T-helper 17 cell (primary cell): ENCODE data around the gene ZNF45. TPM values are rescaled to one million over a fixed set of nuclear protein-coding genes. Genes with fewer than 3 reads are reported as not detected.
A peak's percentile ranks its signal among the peaks of the same experiment; 100 is the strongest.

Experiments
- ATAC-seq: fragments of 150-1000 bp; cut with Tn5 transposase; 2 replicates; pipeline ENCODE4 v1.10.0; 2021; ENCODE audit warnings: mild to moderate bottlenecking, moderate library complexity
- DNase-seq, 3 donors: peaks; one replicate each; pipeline versions ENCODE4 v3.0.0 to v3.0.0-alpha.2; 2020 to 2021
- H3K9me3 ChIP-seq: one replicate; pipeline ENCODE4 v1.7.0; 2013; ENCODE audit warnings: low read length, mild to moderate bottlenecking; ENCODE audit not compliant: control insufficient read depth, poor library complexity, severe bottlenecking
- H3K27ac Mint-ChIP-seq: one replicate; pipeline ENCODE4 v1.8.0; 2022; ENCODE audit warnings: mild to moderate bottlenecking, moderate library complexity, mixed read lengths
- H3K27me3 Mint-ChIP-seq: one replicate; pipeline ENCODE4 v1.8.0; 2022; ENCODE audit warnings: mixed read lengths
- H3K36me3 Mint-ChIP-seq: one replicate; pipeline ENCODE4 v1.8.0; 2022; ENCODE audit warnings: low read depth, mixed read lengths
- H3K4me1 Mint-ChIP-seq: one replicate; pipeline ENCODE4 v1.8.0; 2022; ENCODE audit warnings: mild to moderate bottlenecking, mixed read lengths
- H3K4me3 Mint-ChIP-seq: one replicate; pipeline ENCODE4 v1.8.0; 2022; ENCODE audit warnings: mild to moderate bottlenecking, moderate library complexity, mixed read lengths
- total RNA-seq, 4 donors: library from RNA in 2 of 4; stranded (reverse) in 2 of 4; gene quantifications; one replicate each; pipeline ENCODE4 v1.2.3 and lab custom pipeline; 2022 to 2026

Gene ZNF45
- total RNA-seq, 2 donors from 2014 or later, result 7.1 to 11.0 TPM

GRCh38 chr19:43941209-43941608, 6.1 kb upstream of the ZNF45 start:
- Mint-ChIP-seq H3K4me1 (no peaks in the 10 kb centered on the region), H3K4me3 (no peak overlapping the region), H3K27ac (no peak overlapping the region), H3K27me3 (no peaks in the 10 kb centered on the region), H3K36me3 (peaks cover 3% of the 10 kb centered on the region)
- no peak for DNase-seq
- ATAC-seq, result no peak
- H3K9me3 ChIP-seq, result no peaks in the 10 kb centered on the region

DNA sequence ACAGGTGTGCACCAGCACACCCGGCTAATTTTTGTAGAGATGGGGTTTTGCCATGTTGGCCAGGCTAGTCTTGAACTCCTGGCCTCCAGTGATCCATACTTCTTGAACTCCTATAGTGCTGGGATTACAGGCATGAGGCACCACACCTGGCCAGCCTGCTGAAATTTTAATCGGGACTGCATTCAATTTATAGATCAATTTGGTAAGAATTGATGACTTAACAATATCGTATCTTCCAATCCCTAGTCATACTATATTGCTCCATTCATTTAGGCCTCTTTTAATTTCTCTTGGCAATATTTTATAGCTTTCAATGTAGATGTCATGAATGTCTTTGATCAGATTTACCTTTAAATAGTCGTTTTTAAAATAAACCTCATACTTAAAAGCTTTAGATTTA, 5.6 kb upstream of the ZNF45 start:
- ATAC-seq (no peak), DNase-seq (no peak)
- Mint-ChIP-seq H3K4me3 (no peak overlapping the region), H3K36me3 (no peaks in the 10 kb centered on the region), H3K27ac (no peak overlapping the region), H3K4me1 (no peaks in the 10 kb centered on the region), H3K27me3 (no peaks in the 10 kb centered on the region)
- no peaks in the 10 kb centered on the region for H3K9me3 ChIP-seq

GRCh38 chr19:43939557-43940260, 4.6 kb upstream of the ZNF45 start:
- Mint-ChIP-seq H3K27me3 (no peaks in the 10 kb centered on the region), H3K4me1 (no peaks in the 10 kb centered on the region), H3K36me3 (no peaks in the 10 kb centered on the region), H3K27ac (no peak overlapping the region), H3K4me3 (no peak overlapping the region)
- H3K9me3 ChIP-seq, result no peaks in the 10 kb centered on the region
- no peak for DNase-seq
- ATAC-seq, result no peak

- ATAC-seq, result no peak
- no peak overlapping the region for H3K27ac Mint-ChIP-seq
- no peaks in the 10 kb centered on the region for H3K9me3 ChIP-seq
- no peak overlapping the region for H3K4me3 Mint-ChIP-seq
- peaks cover 11% of the 10 kb centered on the region for H3K4me1 Mint-ChIP-seq
- no peaks in the 10 kb centered on the region for H3K27me3 Mint-ChIP-seq
- DNase-seq, result no peak
- H3K36me3 Mint-ChIP-seq, result no peaks in the 10 kb centered on the region
Measured at GRCh38 chr19:43936188-43936587, 1.1 kb upstream of the ZNF45 start.

GRCh38 chr19:43934055-43934984, 762 bp downstream of the ZNF45 start:
- H3K4me3 Mint-ChIP-seq, result peak overlapping the region; percentile 93
- no peak for ATAC-seq
- peaks cover 11% of the 10 kb centered on the region for H3K4me1 Mint-ChIP-seq
- peak overlapping the region; percentile 91 for H3K27ac Mint-ChIP-seq
- no peaks in the 10 kb centered on the region for H3K9me3 ChIP-seq
- no peak for DNase-seq
- no peaks in the 10 kb centered on the region for H3K27me3 Mint-ChIP-seq
- peaks cover 2% of the 10 kb centered on the region for H3K36me3 Mint-ChIP-seq

DNA sequence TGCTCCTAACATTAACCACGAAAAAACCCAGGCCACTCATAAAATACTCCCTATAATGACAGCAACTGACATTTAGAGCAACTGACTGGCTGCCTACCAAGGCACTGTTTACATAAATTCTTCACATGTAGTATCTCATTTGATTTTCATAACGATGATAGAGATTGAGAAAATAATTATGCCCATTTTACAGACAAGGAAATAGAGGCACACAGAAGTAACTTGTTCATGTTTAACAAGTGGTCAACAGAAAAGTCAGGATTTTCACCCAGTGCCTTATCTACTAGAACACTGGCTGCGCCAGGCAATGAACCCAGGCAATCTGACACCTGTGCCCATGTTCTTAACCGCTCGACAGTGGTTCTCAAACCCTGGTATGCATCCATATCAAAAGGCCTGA, 6.3 kb downstream of the ZNF45 start:
- peaks cover 6% of the 10 kb centered on the region for H3K36me3 Mint-ChIP-seq
- ATAC-seq, result no peak

DNA sequence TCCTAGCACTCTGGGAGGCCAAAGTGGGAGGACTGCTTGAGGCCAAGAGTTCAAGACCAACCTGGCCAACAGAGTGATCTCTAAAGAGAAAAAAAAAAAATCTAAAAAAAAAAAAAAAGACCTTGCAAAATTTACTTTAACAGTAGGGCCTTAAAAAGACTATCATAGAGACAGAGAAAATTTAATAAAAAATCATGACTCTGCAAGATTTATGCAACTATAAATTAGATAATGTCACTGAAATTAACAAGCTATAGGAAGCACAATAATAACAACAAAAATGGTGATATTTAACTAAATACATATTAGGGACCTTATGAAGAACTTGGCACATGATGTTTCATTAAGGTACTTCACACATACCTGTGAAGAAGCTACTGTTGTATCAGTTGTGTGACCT, 11.2 kb downstream of the ZNF45 start:
- peaks cover 11% of the 10 kb centered on the region for H3K36me3 Mint-ChIP-seq

More for the DNA sequence above, 6.3 kb downstream of the ZNF45 start:
- H3K9me3 ChIP-seq, result no peaks in the 10 kb centered on the region
- H3K27me3 Mint-ChIP-seq, result no peaks in the 10 kb centered on the region
- DNase-seq, result no peak
- no peak overlapping the region for H3K27ac Mint-ChIP-seq
- no peak overlapping the region for H3K4me3 Mint-ChIP-seq
- H3K4me1 Mint-ChIP-seq, result peaks cover 5% of the 10 kb centered on the region

GRCh38 chr19:43914051-43914450, 21.0 kb downstream of the ZNF45 start:
- Mint-ChIP-seq H3K27ac (no peak overlapping the region), H3K27me3 (no peaks in the 10 kb centered on the region), H3K36me3 (peaks cover 10% of the 10 kb centered on the region), H3K4me1 (no peaks in the 10 kb centered on the region), H3K4me3 (no peak overlapping the region)
- DNase-seq (no peak), ATAC-seq (no peak)
- H3K9me3 ChIP-seq, result peaks cover 38% of the 10 kb centered on the region

More for the DNA sequence above, 11.2 kb downstream of the ZNF45 start:
- peaks cover 7% of the 10 kb centered on the region for H3K9me3 ChIP-seq
- ATAC-seq (no peak), DNase-seq (no peak)
- no peaks in the 10 kb centered on the region for H3K4me1 Mint-ChIP-seq
- no peaks in the 10 kb centered on the region for H3K27me3 Mint-ChIP-seq
- no peak overlapping the region for H3K4me3 Mint-ChIP-seq
- H3K27ac Mint-ChIP-seq, result no peak overlapping the region

DNA sequence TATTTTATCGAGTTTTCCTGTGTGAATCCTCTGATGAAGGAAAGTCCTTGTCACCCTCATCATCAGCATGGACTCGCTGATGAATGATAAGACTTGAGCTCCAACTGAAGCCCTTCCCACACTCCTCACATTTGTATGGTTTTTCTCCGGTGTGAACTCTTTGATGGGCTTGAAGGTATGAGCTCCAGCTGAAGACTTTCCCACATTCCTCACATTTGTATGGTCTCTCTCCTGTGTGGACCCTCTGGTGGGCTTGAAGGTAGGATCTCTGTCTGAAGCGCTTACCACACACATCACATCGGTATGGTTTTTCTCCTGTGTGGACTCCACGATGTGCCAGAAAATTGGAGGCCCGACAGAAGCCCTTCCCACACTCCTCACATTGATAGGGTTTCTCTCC, 21.7 kb downstream of the ZNF45 start:
- Mint-ChIP-seq H3K4me3 (no peak overlapping the region), H3K36me3 (peaks cover 7% of the 10 kb centered on the region), H3K27ac (no peak overlapping the region), H3K4me1 (no peaks in the 10 kb centered on the region), H3K27me3 (no peaks in the 10 kb centered on the region)
- H3K9me3 ChIP-seq, result peaks cover 31% of the 10 kb centered on the region
- DNase-seq (no peak), ATAC-seq (no peak)

GRCh38 chr19:43910884-43911283, 24.2 kb downstream of the ZNF45 start:
- DNase-seq (no peak), ATAC-seq (no peak)
- peaks cover 31% of the 10 kb centered on the region for H3K9me3 ChIP-seq
- H3K36me3 Mint-ChIP-seq, result peaks cover 2% of the 10 kb centered on the region
- no peak overlapping the region for H3K27ac Mint-ChIP-seq
- no peak overlapping the region for H3K4me3 Mint-ChIP-seq
- H3K27me3 Mint-ChIP-seq, result no peaks in the 10 kb centered on the region
- no peaks in the 10 kb centered on the region for H3K4me1 Mint-ChIP-seq

- peaks cover 23% of the 10 kb centered on the region for H3K9me3 ChIP-seq
- H3K27ac Mint-ChIP-seq, result no peak overlapping the region
- H3K27me3 Mint-ChIP-seq, result no peaks in the 10 kb centered on the region
- no peak for ATAC-seq
- no peak for DNase-seq
- no peak overlapping the region for H3K4me3 Mint-ChIP-seq
- H3K4me1 Mint-ChIP-seq, result no peaks in the 10 kb centered on the region
- no peaks in the 10 kb centered on the region for H3K36me3 Mint-ChIP-seq
Measured at GRCh38 chr19:43908659-43909058, 26.4 kb downstream of the ZNF45 start.

DNA sequence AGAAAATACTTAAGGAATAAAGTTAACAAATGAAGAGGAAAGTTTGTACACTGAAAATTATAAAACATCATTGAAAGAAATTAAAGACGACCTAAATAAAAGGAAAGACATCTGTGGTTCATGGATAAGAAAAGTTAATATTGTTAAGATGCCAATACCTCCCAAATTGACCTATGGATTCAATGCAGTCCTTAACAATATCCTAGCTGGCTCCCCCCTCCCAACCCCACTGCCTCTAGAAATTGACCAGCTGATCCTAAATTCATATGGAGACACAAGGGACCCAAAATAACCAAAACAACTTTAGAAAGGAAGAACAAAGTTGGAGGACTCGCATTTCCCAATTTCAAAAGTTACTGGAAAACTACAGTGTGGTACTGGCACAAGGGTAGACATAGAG, 28.3 kb downstream of the ZNF45 start:
- peaks cover 19% of the 10 kb centered on the region for H3K9me3 ChIP-seq
- Mint-ChIP-seq H3K36me3 (no peaks in the 10 kb centered on the region), H3K27me3 (no peaks in the 10 kb centered on the region), H3K27ac (no peak overlapping the region), H3K4me3 (no peak overlapping the region), H3K4me1 (no peaks in the 10 kb centered on the region)
- DNase-seq (no peak), ATAC-seq (no peak)

- ATAC-seq, result no peak
- Mint-ChIP-seq H3K36me3 (no peaks in the 10 kb centered on the region), H3K27ac (no peak overlapping the region), H3K27me3 (no peaks in the 10 kb centered on the region), H3K4me1 (peaks cover 3% of the 10 kb centered on the region), H3K4me3 (no peak overlapping the region)
- no peak for DNase-seq
- H3K9me3 ChIP-seq, result peaks cover 19% of the 10 kb centered on the region
Measured at GRCh38 chr19:43905897-43906296, 29.2 kb downstream of the ZNF45 start.
